Vagina (tissue), 2 donors: ENCODE measurements around the gene SGPP2.

ENCODE experiments used
- CTCF ChIP-seq, 3 experiments: fragments of 450-650 bp in 2 of 3; fragments of 200-600 bp in 1 of 3; sonication (generic) in 1 of 3; IDR thresholded peaks; one replicate each; pipeline ENCODE4 v1.5.1; 2017 to 2019; ENCODE audit warnings: antibody characterized with exemption in 3 of 3, mild to moderate bottlenecking in 2 of 3, moderate library complexity in 2 of 3
- POLR2AphosphoS5 ChIP-seq, 2 donors: sonication (generic); formaldehyde crosslinking; IDR thresholded peaks; one replicate each; pipeline ENCODE4 v1.9.0; 2017; ENCODE audit warnings: antibody characterized with exemption in 2 of 2, mild to moderate bottlenecking in 2 of 2, low read depth in 1 of 2; ENCODE audit not compliant: insufficient read depth in 1 of 2

- no peak for TF ChIP-seq CTCF (IDR thresholded peaks at IDR 0.05)
- no peak for TF ChIP-seq POLR2AphosphoS5 (IDR thresholded peaks at IDR 0.05; ENCODE audit: insufficient read depth in 1 of 2, low read depth in 1 of 2)
Measured at GRCh38 chr2:222582928-222583327, 158.6 kb downstream of the SGPP2 start.
